ENCODE measurements around the gene PEMT. TPM values are rescaled to one million over a fixed set of nuclear protein-coding genes. Genes with fewer than 3 reads are reported as not detected.

The PEMT gene
- total and polyA plus RNA-seq, 2 donors from 2014 or later, result 36.8 to 52.1 TPM

- Histone ChIP-seq H3K36me3 (ENCODE audit: control insufficient read depth in 2 of 3, insufficient read depth in 3 of 3, low read length in 3 of 3) (peaks cover 0 to 12% (median 9%) of the 10 kb centered on the region in 3 donors), H3K27me3 (ENCODE audit: control insufficient read depth, insufficient read depth, low read length) (no peaks in the 10 kb centered on the region), H3K27ac (ENCODE audit: low read depth in 2 of 2, low read length in 2 of 2) (no peak overlapping the region), H3K9me3 (ENCODE audit: control insufficient read depth in 2 of 3, insufficient read depth in 1 of 3, low read length in 3 of 3) (no peaks in the 10 kb centered on the region), H3K4me3 (ENCODE audit: low read length in 3 of 3) (no peak overlapping the region), H3K9ac (ENCODE audit: low read length in 3 of 3) (no peak overlapping the region), H3K4me1 (ENCODE audit: control insufficient read depth in 2 of 3, insufficient read depth in 2 of 3, low read depth in 1 of 3, low read length in 3 of 3) (peaks cover 0 to 6% (median 5%) of the 10 kb centered on the region in 3 donors)
- FAIRE-seq, result no peak
- no peak for DNase-seq
- TF ChIP-seq CTCF (IDR thresholded peaks at IDR 0.05; ENCODE audit: borderline replicate concordance, extremely low read depth, insufficient read depth), result no peak
- intact Hi-C loops (cut with DNase I), result no loop called here
Observed at GRCh38 chr17:17485420-17485819, 106.1 kb downstream of the PEMT start.

- Histone ChIP-seq H3K27me3 (ENCODE audit: control insufficient read depth, insufficient read depth, low read length) (no peaks in the 10 kb centered on the region), H3K36me3 (ENCODE audit: control insufficient read depth in 2 of 3, insufficient read depth in 3 of 3, low read length in 3 of 3) (peaks cover 0 to 12% (median 5%) of the 10 kb centered on the region in 3 donors), H3K4me3 (ENCODE audit: low read length in 3 of 3) (no peak overlapping the region), H3K4me1 (ENCODE audit: control insufficient read depth in 2 of 3, insufficient read depth in 2 of 3, low read depth in 1 of 3, low read length in 3 of 3) (peaks cover 0 to 8% (median 7%) of the 10 kb centered on the region in 3 donors), H3K9ac (ENCODE audit: low read length in 3 of 3) (no peak overlapping the region), H3K9me3 (ENCODE audit: control insufficient read depth in 2 of 3, insufficient read depth in 1 of 3, low read length in 3 of 3) (no peaks in the 10 kb centered on the region), H3K27ac (ENCODE audit: low read depth in 2 of 2, low read length in 2 of 2) (no peak overlapping the region)
- DNase-seq (no peak), FAIRE-seq (no peak)
- intact Hi-C loops (cut with DNase I), result no loop called here
- TF ChIP-seq CTCF (IDR thresholded peaks at IDR 0.05; ENCODE audit: borderline replicate concordance, extremely low read depth, insufficient read depth), result no peak
Observed at GRCh38 chr17:17484451-17484899, 107.0 kb downstream of the PEMT start.

GRCh38 chr17:17481860-17482259 is 109.6 kb downstream of the PEMT start:
- peaks cover 0 to 14% (median 7%) of the 10 kb centered on the region in 3 donors for H3K4me1 ChIP-seq (ENCODE audit: control insufficient read depth in 2 of 3, insufficient read depth in 2 of 3, low read depth in 1 of 3, low read length in 3 of 3)
- intact Hi-C loops (cut with DNase I), result no loop called here

More at GRCh38 chr17:17481860-17482259, 109.6 kb downstream of the PEMT start:
- FAIRE-seq, result no peak
- no peak for TF ChIP-seq CTCF (IDR thresholded peaks at IDR 0.05; ENCODE audit: borderline replicate concordance, extremely low read depth, insufficient read depth)
- Histone ChIP-seq H3K36me3 (ENCODE audit: control insufficient read depth in 2 of 3, insufficient read depth in 3 of 3, low read length in 3 of 3) (peaks cover 0 to 7% (median 0%) of the 10 kb centered on the region in 3 donors), H3K27me3 (ENCODE audit: control insufficient read depth, insufficient read depth, low read length) (no peaks in the 10 kb centered on the region), H3K27ac (ENCODE audit: low read depth in 2 of 2, low read length in 2 of 2) (no peak overlapping the region), H3K9me3 (ENCODE audit: control insufficient read depth in 2 of 3, insufficient read depth in 1 of 3, low read length in 3 of 3) (no peaks in the 10 kb centered on the region), H3K9ac (ENCODE audit: low read length in 3 of 3) (no peak overlapping the region), H3K4me3 (ENCODE audit: low read length in 3 of 3) (no peak overlapping the region)
- DNase-seq, result no peak

Measured in kidney (tissue), 14 donors.